HCT116 (cell line): ENCODE measurements around the gene COPZ1. TPM values are rescaled to one million over a fixed set of nuclear protein-coding genes. Genes with fewer than 3 reads are reported as not detected.
A peak's percentile ranks its signal among the peaks of the same experiment; 100 is the strongest.
"Not testable (repeated sequence)": the region's sequence is repeated elsewhere in the genome, so short reads cannot be mapped to it uniquely, and the experiment has no call there.

Source experiments
- ATAC-seq: fragments of 200-7000 bp; cut with Tn5 transposase; 2 replicates; pipeline ENCODE4 v1.9.1; 2020; ENCODE audit warnings: mild to moderate bottlenecking, moderate library complexity
- BruUV-seq: library from RNA; stranded (reverse); fragments of 400-500 nt; replicated peaks from 2 replicates; lab custom pipeline; 2021; lab: Mats Ljungman, UMichigan
- CTCF ChIA-PET: fragments of 300-600 bp; sonication (Branson Sonifier 250); formaldehyde crosslinking; loops from one replicate; lab custom pipeline; 2021; ENCODE audit warnings: antibody characterized with exemption; lab: Charles Lee
- POLR2A ChIA-PET: fragments of 300-600, 350-600 bp; sonication (Branson Sonifier 250); formaldehyde crosslinking; loops from one replicate; lab custom pipeline; 2021; ENCODE audit warnings: antibody characterized with exemption; lab: Charles Lee
- RAD21 ChIA-PET, 2 experiments: fragments of 300-600 bp; sonication (Branson Sonifier 250); formaldehyde crosslinking; loops; one replicate each; lab custom pipeline; 2023; ENCODE audit warnings: low total read pairs in 2 of 2; ENCODE audit not compliant: uncharacterized antibody in 2 of 2, unreplicated experiment in 2 of 2, low non-redundant PET in 1 of 2; lab: Charles Lee
- DNase-seq: peaks from one replicate; pipeline ENCODE4 v3.0.0-alpha.2; 2010; ENCODE audit warnings: low read depth, low spot score
- H2AFZ ChIP-seq: fragments of 200-600 bp; shearing (Covaris generic), sonication (generic); 2 replicates; pipeline ENCODE4 v1.6.1; 2017; ENCODE audit warnings: low read depth, mixed run types, mixed read lengths, antibody characterized with exemption, low read length; ENCODE audit not compliant: poor library complexity, severe bottlenecking
- H3K27ac ChIP-seq: 2 replicates; pipeline ENCODE4 v1.5.1; 2012; ENCODE audit warnings: low read depth, low read length
- H3K27me3 ChIP-seq: fragments of 200-600 bp; sonication (generic); 2 replicates; pipeline ENCODE4 v1.6.1; 2016; ENCODE audit warnings: mixed run types, low read length, mixed read lengths; ENCODE audit not compliant: insufficient read depth
- H3K36me3 ChIP-seq, 2 experiments: fragments of 200-500 bp in 1 of 2; fragments of 200-600 bp in 1 of 2; sonication (Bioruptor generic) in 1 of 2; sonication (generic) in 1 of 2; 2 replicates each; pipeline versions ENCODE4 v1.5.1 to v1.6.1; 2014 to 2016; ENCODE audit warnings: low read length in 2 of 2, inconsistent platforms in 1 of 2, mixed read lengths in 1 of 2, mixed run types in 1 of 2; ENCODE audit not compliant: insufficient read depth in 2 of 2, control insufficient read depth in 1 of 2
- H3K4me1 ChIP-seq, 2 experiments: fragments of 200-600 bp in 1 of 2; sonication (generic) in 1 of 2; 2 replicates each; pipeline versions ENCODE4 v1.5.1 to v1.6.1; 2012 to 2017; ENCODE audit warnings: low read length in 2 of 2, inconsistent platforms in 1 of 2, mild to moderate bottlenecking in 1 of 2, mixed read lengths in 1 of 2, mixed run types in 1 of 2, moderate library complexity in 1 of 2; ENCODE audit not compliant: insufficient read depth in 2 of 2, control insufficient read depth in 1 of 2
- H3K4me2 ChIP-seq: fragments of 200-600 bp; sonication (generic); 2 replicates; pipeline ENCODE4 v1.6.1; 2017; ENCODE audit warnings: mixed run types, low read length, mixed read lengths
- H3K4me3 ChIP-seq, 2 experiments: fragments of 200-600 bp in 1 of 2; sonication (generic) in 1 of 2; replicated peaks in 1 of 2; 2 replicates each; pipeline ENCODE4 v1.5.1; 2011 to 2016; ENCODE audit warnings: low read length in 2 of 2, control low read depth in 1 of 2, low read depth in 1 of 2, mild to moderate bottlenecking in 1 of 2, mixed read lengths in 1 of 2, mixed run types in 1 of 2
- H3K79me2 ChIP-seq: fragments of 200-600 bp; sonication (generic); 2 replicates; pipeline ENCODE4 v1.6.1; 2017; ENCODE audit warnings: mild to moderate bottlenecking, mixed run types, low read length, moderate library complexity, mixed read lengths; ENCODE audit not compliant: insufficient read depth
- H3K9ac ChIP-seq: fragments of 200-600 bp; sonication (generic); 2 replicates; pipeline ENCODE4 v1.6.1; 2016; ENCODE audit warnings: low read length, mixed read lengths
- H3K9me2 ChIP-seq: fragments of 200-600 bp; sonication (generic), shearing (Covaris generic); 2 replicates; pipeline ENCODE4 v1.6.1; 2017; ENCODE audit warnings: mixed run types, mild to moderate bottlenecking, moderate library complexity; ENCODE audit not compliant: insufficient read depth
- H3K9me3 ChIP-seq, 2 experiments: fragments of 200-500 bp in 1 of 2; fragments of 200-600 bp in 1 of 2; sonication (Bioruptor generic) in 1 of 2; sonication (generic) in 1 of 2; 2 replicates each; pipeline ENCODE4 v1.6.1; 2014 to 2017; ENCODE audit warnings: low read length in 2 of 2, mixed read lengths in 2 of 2, inconsistent platforms in 1 of 2, low read depth in 1 of 2, mild to moderate bottlenecking in 1 of 2, mixed run types in 1 of 2, moderate library complexity in 1 of 2; ENCODE audit not compliant: control insufficient read depth in 1 of 2, insufficient read depth in 1 of 2
- H4K20me1 ChIP-seq: fragments of 200-600 bp; sonication (generic), shearing (Covaris generic); 2 replicates; pipeline ENCODE4 v1.6.1; 2017; ENCODE audit warnings: mixed run types, mild to moderate bottlenecking, moderate library complexity; ENCODE audit not compliant: insufficient read depth
- ZNF274 ChIP-seq: fragments of 200-500 bp; sonication (Bioruptor generic); IDR thresholded peaks from 2 replicates; pipeline ENCODE4 v1.6.1; 2014; ENCODE audit warnings: mild to moderate bottlenecking, low read depth, low read length, inconsistent platforms
- intact Hi-C: fragments of 100-400 bp; cut with micrococcal nuclease; formaldehyde crosslinking; loops from 2 replicates; pipeline ENCODE4 v1.10.0; 2022
- total RNA-seq: library from RNA; stranded (reverse); gene quantifications from one replicate; pipeline ENCODE4 v1.2.1, GENCODE V29; 2021; ENCODE audit not compliant: unreplicated experiment
- TF ChIP-seq, protein P1 (sequence below), 3 experiments: fragments of 200-600 bp in 1 of 3; sonication (generic) in 1 of 3; IDR thresholded peaks in 2 of 3; conservative IDR thresholded peaks in 1 of 3; 2 replicates each; pipeline ENCODE4 v1.5.1; 2012 to 2017; ENCODE audit warnings: low read depth in 2 of 3, low read length in 2 of 3, antibody characterized with exemption in 1 of 3, borderline replicate concordance in 1 of 3, control low read depth in 1 of 3, mild to moderate bottlenecking in 1 of 3, mixed read lengths in 1 of 3, mixed run types in 1 of 3, moderate library complexity in 1 of 3; ENCODE audit not compliant: insufficient read depth in 1 of 3

The COPZ1 gene
- total RNA-seq, 1 experiment from 2014 or later, result 191 TPM

DNA sequence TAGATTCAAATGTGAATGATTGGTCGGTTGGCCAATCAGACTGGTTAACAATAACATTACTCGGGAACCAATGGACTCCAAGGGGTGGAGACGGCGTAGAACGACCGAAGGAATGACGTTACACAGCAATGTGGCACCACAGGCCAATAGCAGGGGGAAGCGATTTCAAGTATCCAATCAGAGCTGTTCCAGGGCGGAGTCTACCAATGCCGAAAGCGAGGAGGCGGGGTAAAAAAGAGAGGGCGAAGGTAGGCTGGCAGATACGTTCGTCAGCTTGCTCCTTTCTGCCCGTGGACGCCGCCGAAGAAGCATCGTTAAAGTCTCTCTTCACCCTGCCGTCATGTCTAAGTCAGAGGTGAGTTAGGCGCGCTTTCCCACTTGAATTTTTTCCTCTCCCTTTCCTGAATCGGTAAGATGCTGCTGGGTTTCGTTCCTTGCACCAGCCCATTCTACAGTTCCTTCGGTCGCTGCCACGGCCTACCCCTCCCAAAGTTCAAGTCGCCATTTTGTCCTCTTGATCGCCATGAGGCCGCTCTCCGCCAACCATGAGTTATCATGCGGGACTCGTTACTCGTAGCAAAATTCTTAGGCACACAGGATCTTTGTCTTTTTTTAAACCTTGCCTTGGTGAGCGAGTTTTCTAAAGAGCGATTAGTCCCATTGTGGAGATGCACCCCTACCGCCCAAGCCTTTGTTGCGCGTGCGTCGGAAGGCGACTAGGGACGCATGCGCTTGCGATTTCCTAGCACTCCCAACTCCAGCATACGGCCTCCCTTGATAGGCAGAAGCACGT, 44.3 kb upstream of the COPZ1 start, which contains the start of gene HNRNPA1 (continued):
- TF ChIP-seq, protein P1, sequence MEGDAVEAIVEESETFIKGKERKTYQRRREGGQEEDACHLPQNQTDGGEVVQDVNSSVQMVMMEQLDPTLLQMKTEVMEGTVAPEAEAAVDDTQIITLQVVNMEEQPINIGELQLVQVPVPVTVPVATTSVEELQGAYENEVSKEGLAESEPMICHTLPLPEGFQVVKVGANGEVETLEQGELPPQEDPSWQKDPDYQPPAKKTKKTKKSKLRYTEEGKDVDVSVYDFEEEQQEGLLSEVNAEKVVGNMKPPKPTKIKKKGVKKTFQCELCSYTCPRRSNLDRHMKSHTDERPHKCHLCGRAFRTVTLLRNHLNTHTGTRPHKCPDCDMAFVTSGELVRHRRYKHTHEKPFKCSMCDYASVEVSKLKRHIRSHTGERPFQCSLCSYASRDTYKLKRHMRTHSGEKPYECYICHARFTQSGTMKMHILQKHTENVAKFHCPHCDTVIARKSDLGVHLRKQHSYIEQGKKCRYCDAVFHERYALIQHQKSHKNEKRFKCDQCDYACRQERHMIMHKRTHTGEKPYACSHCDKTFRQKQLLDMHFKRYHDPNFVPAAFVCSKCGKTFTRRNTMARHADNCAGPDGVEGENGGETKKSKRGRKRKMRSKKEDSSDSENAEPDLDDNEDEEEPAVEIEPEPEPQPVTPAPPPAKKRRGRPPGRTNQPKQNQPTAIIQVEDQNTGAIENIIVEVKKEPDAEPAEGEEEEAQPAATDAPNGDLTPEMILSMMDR (IDR thresholded peaks at IDR 0.05 in 2 of 3, conservative IDR thresholded peaks at IDR 0.05 in 1 of 3; ENCODE audit: borderline replicate concordance in 1 of 3, insufficient read depth in 1 of 3, low read depth in 2 of 3, low read length in 2 of 3), result no peak
- TF ChIP-seq ZNF274, result no peak
- TF ChIP-seq, all 23 proteins: peak for 5

GRCh38 chr12:54281261-54281638, 43.7 kb upstream of the COPZ1 start:
- Histone ChIP-seq H3K4me1 (peaks cover 17 to 55% of the 10 kb centered on the region in 2 experiments), H3K36me3 (peaks cover 36 to 62% of the 10 kb centered on the region in 2 experiments), H4K20me1 (peaks cover 35% of the 10 kb centered on the region), H3K4me2 (peak overlapping the region; percentile 88), H3K4me3 (peak overlapping the region; percentile 81 to 96), H3K9ac (peak overlapping the region; percentile 97), H3K79me2 (peaks cover 85% of the 10 kb centered on the region), H3K27ac (peak overlapping the region; percentile 93)
- POLR2A ChIA-PET, result interaction anchor here (1.0 to 2.8 kb wide), 6 partner anchors 9 to 52 kb away, joined by 5 to 73 read pairs (median 18); partner anchors contain the start of gene COPZ1
- RAD21 ChIA-PET, H3K9me3 ChIP-seq, BruUV-seq, H3K27me3 ChIP-seq, H3K9me2 ChIP-seq, intact Hi-C loops, H2AFZ ChIP-seq, ATAC-seq, DNase-seq: not testable (repeated sequence)
- CTCF ChIA-PET, result interaction anchor here (1.5 to 2.5 kb wide), 2 partner anchors 13 to 29 kb away, joined by 5 to 16 read pairs; no protein-coding TSS in a partner anchor

DNA sequence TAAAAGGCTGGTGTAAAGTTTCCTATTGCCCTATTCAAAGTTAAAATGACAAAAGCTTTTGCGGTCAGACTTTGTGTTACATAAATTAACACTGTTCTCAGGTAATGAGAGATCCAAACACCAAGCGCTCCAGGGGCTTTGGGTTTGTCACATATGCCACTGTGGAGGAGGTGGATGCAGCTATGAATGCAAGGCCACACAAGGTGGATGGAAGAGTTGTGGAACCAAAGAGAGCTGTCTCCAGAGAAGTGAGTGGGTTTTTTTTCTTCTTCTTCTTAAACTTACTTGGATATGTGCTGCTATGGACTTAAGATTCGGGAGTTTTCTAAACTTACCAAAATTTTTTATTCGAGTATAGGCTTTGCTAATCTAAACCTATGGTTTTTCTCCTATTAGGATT, 43.2 kb upstream of the COPZ1 start:
- RAD21 ChIA-PET, H3K9me2 ChIP-seq, H3K27me3 ChIP-seq, intact Hi-C loops, ATAC-seq, H2AFZ ChIP-seq, H3K9me3 ChIP-seq, BruUV-seq, DNase-seq: not testable (repeated sequence)
- Histone ChIP-seq H3K36me3 (peaks cover 41 to 67% of the 10 kb centered on the region in 2 experiments), H3K4me1 (peaks cover 17 to 60% of the 10 kb centered on the region in 2 experiments), H3K9ac (peak overlapping the region; percentile 97), H3K79me2 (peaks cover 85% of the 10 kb centered on the region), H3K4me3 (peak overlapping the region; percentile 81 to 96), H3K4me2 (peak overlapping the region; percentile 88), H3K27ac (peak overlapping the region; percentile 93), H4K20me1 (peaks cover 40% of the 10 kb centered on the region)
- ChIA-PET CTCF (interaction anchor here (2.5 kb wide), 1 partner anchor 12 kb away, joined by 16 read pairs; no protein-coding TSS in a partner anchor), POLR2A (interaction anchor here (1.0 to 2.8 kb wide), 6 partner anchors 8 to 52 kb away, joined by 5 to 73 read pairs (median 18); partner anchors contain the start of gene COPZ1)
